ENCODE data around the gene MEGF6. TPM values are rescaled to one million over a fixed set of nuclear protein-coding genes. Genes with fewer than 3 reads are reported as not detected.

The MEGF6 gene
- total RNA-seq, 1 donor from 2014 or later = 10.9 TPM

DNA sequence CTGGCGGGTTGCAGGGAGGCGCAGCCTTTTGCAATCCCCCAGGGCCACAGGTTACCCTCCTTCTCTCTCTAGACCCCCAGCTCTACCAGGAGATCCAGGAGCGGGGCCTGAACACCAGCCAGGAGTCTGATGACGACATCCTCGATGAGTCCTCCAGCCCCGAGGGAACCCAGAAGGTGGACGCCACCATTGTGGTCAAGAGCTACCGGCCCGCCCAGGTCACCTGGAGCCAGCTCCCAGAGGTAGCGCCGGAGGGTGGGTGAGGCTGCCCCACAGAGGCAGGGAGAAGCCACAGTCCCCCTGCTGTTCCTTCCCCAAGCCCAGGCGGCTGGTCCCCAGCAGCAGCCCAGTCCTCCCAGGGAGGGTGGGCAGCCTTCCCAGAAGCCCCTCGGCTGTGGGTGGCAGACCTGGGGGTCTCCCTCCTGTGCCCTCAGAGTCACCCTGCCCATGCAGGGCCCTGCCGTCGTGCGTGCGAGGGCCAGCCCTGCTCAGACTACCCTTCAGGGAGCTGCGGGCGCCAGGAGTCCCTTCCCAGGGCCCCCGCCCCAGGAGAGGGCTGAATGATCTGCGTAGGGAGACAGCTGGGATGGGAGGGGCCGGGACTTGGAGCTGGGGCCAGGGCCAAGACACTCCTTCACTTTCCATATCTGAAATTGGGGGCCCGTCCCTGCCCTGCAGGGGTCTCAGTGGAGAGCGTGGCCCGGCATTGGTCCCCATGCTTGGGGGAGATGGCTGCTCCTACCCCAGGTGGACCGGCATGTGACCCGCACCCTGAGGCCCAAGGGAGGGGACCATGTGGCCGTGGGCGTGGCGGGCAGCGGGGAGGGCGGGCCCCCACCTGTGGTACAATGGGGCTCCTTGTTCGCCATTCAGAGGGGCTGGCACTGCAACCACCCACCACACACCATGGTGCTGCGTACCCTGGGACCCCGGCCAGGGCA, 143.9 kb downstream of the MEGF6 start:
- H3K9me3 Mint-ChIP-seq = no peaks in the 10 kb centered on the region
- no peak overlapping the region for H3K27ac Mint-ChIP-seq
- intact Hi-C loops (cut with micrococcal nuclease) = no loop called here
- H3K4me1 Mint-ChIP-seq = peaks cover 3% of the 10 kb centered on the region
- H3K4me3 Mint-ChIP-seq = no peak overlapping the region
- TF ChIP-seq, protein P1, sequence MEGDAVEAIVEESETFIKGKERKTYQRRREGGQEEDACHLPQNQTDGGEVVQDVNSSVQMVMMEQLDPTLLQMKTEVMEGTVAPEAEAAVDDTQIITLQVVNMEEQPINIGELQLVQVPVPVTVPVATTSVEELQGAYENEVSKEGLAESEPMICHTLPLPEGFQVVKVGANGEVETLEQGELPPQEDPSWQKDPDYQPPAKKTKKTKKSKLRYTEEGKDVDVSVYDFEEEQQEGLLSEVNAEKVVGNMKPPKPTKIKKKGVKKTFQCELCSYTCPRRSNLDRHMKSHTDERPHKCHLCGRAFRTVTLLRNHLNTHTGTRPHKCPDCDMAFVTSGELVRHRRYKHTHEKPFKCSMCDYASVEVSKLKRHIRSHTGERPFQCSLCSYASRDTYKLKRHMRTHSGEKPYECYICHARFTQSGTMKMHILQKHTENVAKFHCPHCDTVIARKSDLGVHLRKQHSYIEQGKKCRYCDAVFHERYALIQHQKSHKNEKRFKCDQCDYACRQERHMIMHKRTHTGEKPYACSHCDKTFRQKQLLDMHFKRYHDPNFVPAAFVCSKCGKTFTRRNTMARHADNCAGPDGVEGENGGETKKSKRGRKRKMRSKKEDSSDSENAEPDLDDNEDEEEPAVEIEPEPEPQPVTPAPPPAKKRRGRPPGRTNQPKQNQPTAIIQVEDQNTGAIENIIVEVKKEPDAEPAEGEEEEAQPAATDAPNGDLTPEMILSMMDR (IDR thresholded peaks at IDR 0.05) = no peak
- ChIA-PET POLR2A (no interaction called here), CTCF (no interaction called here)
- no peak for DNase-seq
- H3K36me3 Mint-ChIP-seq (ENCODE audit: low read depth) = no peaks in the 10 kb centered on the region
- peaks cover 4% of the 10 kb centered on the region for H3K27me3 Mint-ChIP-seq
- no peak for ATAC-seq (ENCODE audit: low read depth)

DNA sequence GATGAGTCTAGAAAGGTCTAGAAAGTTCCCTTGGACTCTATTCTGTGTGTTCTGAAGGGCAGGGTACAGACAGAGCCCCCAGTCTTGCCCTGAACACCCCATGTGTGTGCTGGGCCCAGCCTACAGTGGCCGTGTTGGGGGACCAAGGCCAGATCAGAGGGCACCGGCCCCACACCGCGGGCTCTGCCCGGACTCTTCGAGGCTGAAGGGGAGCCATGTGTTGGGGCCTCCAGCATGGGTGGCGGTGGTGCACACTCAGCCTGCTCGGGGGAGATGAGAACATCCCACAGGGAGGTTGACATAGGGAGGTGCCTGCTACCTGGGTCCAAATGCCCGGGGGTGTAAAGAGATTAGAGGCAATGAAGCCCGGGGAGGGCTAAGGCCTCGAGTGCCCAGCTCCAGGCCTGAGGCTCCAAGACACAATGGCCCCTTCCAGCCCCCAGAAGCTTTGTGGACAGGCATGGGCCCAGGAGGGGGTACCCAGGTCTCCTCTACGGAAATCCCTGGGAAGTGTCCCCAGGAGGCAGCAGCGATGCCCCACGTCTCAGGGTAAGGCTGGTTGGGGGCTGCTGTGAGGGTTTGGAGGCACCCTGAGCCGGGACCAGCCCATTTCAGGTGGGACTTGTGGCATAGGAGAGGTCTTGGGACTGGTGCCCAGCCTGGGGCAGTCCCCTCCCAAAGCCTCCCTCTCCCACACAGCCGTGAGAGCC, 144.8 kb downstream of the MEGF6 start:
- peaks cover 4% of the 10 kb centered on the region for H3K27me3 Mint-ChIP-seq
- CTCF ChIA-PET = no interaction called here
- no peaks in the 10 kb centered on the region for H3K9me3 Mint-ChIP-seq
- DNase-seq = no peak
- ATAC-seq (ENCODE audit: low read depth) = no peak
- TF ChIP-seq, protein P1 (IDR thresholded peaks at IDR 0.05) = no peak
- H3K4me3 Mint-ChIP-seq = no peak overlapping the region
- no peaks in the 10 kb centered on the region for H3K36me3 Mint-ChIP-seq (ENCODE audit: low read depth)
- intact Hi-C loops (cut with micrococcal nuclease) = no loop called here
- H3K4me1 Mint-ChIP-seq = peaks cover 3% of the 10 kb centered on the region
- POLR2A ChIA-PET = no interaction called here
- H3K27ac Mint-ChIP-seq = no peak overlapping the region

DNA sequence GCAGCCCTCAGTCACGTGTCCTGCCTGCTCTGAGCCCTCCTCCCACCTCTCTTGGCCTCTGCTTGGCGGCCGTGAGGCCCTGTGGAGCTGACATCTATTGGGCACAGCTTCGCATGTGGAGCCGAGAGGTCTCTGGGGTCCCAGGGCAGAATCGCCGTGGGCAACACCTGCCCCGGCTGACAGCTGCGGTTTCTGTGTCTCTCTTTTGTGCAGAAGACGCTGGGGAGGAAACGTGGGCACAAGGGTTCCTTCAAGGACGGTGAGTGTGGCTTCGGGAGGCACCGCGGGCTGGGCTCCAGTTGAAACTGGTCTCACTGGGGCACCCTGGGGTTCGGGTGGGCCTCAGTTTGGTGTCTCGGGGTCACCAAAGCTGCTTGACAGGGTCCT, 145.4 kb downstream of the MEGF6 start:
- H3K36me3 Mint-ChIP-seq (ENCODE audit: low read depth) = no peaks in the 10 kb centered on the region
- peaks cover 4% of the 10 kb centered on the region for H3K27me3 Mint-ChIP-seq
- CTCF ChIA-PET = no interaction called here
- no peak overlapping the region for H3K4me3 Mint-ChIP-seq
- DNase-seq = no peak
- no peak overlapping the region for H3K27ac Mint-ChIP-seq
- TF ChIP-seq, protein P1 (IDR thresholded peaks at IDR 0.05) = no peak
- no peak for ATAC-seq (ENCODE audit: low read depth)
- peaks cover 3% of the 10 kb centered on the region for H3K4me1 Mint-ChIP-seq
- POLR2A ChIA-PET = no interaction called here
- intact Hi-C loops (cut with micrococcal nuclease) = no loop called here
- H3K9me3 Mint-ChIP-seq = no peaks in the 10 kb centered on the region

DNA sequence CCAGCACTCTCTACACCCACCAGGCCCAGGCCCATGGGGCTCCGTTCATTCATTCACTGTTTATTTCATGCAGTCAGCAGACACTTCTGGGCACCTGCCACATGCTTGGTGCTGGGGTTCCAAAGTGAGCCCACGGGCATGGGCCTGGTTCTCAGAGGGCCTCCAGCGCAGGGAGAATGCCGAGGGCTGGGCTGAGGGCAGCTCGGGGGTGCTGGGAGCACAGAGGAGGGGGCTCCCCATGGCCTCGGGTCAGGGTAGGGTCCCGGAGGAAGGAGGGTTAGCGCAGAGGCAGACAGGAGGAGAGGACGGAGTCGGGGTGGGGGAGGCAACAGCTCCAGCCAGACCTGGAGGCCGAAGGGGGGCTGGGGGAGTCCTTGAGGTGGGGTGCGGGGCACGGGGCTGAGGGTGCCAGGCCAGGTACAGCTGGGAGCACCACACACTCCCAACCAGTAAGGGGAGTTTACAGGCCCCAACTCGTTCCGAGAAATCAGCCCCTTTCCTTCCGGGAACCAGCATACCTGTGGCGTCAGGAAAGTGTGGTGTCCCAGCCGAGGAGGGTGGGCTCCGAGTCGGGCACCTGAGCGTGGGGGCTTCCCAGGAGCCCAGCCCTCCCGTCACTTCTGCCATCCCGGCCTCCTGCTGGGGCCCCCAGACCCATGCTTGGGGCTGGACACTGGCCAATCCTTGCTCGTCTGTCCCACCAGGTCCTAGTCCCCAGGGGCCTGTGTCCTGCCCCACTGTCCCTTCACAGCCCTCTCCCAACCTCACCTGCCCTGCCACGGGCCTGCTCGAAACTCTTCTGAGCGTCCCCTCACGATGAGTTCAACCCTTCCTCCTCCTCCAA, 146.0 kb downstream of the MEGF6 start:
- ChIA-PET POLR2A (no interaction called here), CTCF (interaction anchor here (0.5 kb wide), 1 partner anchor 319 kb away, joined by 4 read pairs; no protein-coding TSS in a partner anchor)
- Mint-ChIP-seq H3K27me3 (peaks cover 4% of the 10 kb centered on the region), H3K36me3 (ENCODE audit: low read depth) (no peaks in the 10 kb centered on the region), H3K9me3 (no peaks in the 10 kb centered on the region), H3K4me3 (no peak overlapping the region), H3K4me1 (peaks cover 3% of the 10 kb centered on the region), H3K27ac (no peak overlapping the region)
- no peak for ATAC-seq (ENCODE audit: low read depth)
- intact Hi-C loops (cut with micrococcal nuclease) = no loop called here
- DNase-seq = no peak
- TF ChIP-seq, protein P1 (IDR thresholded peaks at IDR 0.05) = no peak

Data from activated B cell treated with CpG ODN at 0.5 μM for 24 hours (primary cell).